ENCODE measurements around the gene SLC25A42. TPM values are rescaled to one million over a fixed set of nuclear protein-coding genes. Genes with fewer than 3 reads are reported as not detected.

The SLC25A42 gene
- total and polyA plus RNA-seq, 2 of the 4 experiments (the other 2 are of a cell fraction) = 2.0 to 9.9 TPM

DNA sequence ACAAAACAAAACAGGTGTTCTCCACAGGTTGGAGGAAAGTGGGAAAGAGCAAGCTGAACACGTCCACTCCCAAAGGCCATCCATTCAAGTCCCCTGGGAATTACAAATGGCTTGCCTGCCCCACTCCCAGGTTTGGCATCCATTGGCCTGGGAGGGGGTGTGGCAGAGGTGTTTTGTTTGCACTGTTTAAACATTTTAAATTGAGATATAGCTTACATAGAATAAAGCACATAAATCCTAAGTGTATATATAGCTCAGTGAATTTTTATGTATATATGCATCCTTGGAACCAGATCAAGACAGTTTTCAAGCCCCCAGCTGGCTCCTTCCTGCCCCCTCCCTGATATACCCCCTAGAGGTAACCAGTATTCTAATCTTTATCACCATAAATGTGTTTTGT lies 12.7 kb downstream of the SLC25A42 start:
- H3K9me1 ChIP-seq (ENCODE audit: insufficient read depth, low read length) = peaks cover 12% of the 10 kb centered on the region
- WGBS, 2 experiments (ENCODE audit: extremely low coverage in 2 of 2, insufficient read length in 1 of 2) = no CpG with 5 or more reads among the region's 1 CpG

More for the DNA sequence above, 12.7 kb downstream of the SLC25A42 start:
- Histone ChIP-seq H3K56ac (ENCODE audit: extremely low read depth, insufficient read depth, low read length) (no peak overlapping the region), H3K23ac (ENCODE audit: low read depth, low read length) (no peak overlapping the region), H3K9ac (ENCODE audit: low read depth, low read length) (no peak overlapping the region), H3K4me2 (ENCODE audit: low read depth, low read length) (no peak overlapping the region), H3K27me3 (ENCODE audit: control insufficient read depth, insufficient read depth, low read length) (no peaks in the 10 kb centered on the region), H2AFZ (replicated peaks; ENCODE audit: low read length, poor library complexity) (no peak overlapping the region), H3K14ac (replicated peaks; ENCODE audit: low read depth, low read length) (no peak overlapping the region), H2BK20ac (ENCODE audit: low read depth, low read length) (no peak overlapping the region), H3K27ac (ENCODE audit: insufficient read depth, low read length) (no peak overlapping the region), H3K18ac (ENCODE audit: low read depth, low read length) (no peak overlapping the region), H3K9me3 (ENCODE audit: control insufficient read depth, insufficient read depth, low read length) (no peaks in the 10 kb centered on the region), H4K20me1 (ENCODE audit: insufficient read depth, low read length) (0 out of 2 replicates have a peak, but pooled peaks cover 4% of the 10 kb centered on the region), H4K91ac (ENCODE audit: insufficient read depth, low read depth, low read length) (no peak overlapping the region), H2BK5ac (ENCODE audit: low read depth, low read length, poor library complexity, severe bottlenecking) (no peak overlapping the region), H2AK9ac (replicated peaks; ENCODE audit: low read depth, low read length, poor library complexity) (no peak overlapping the region), H2AK5ac (ENCODE audit: low read depth, low read length) (no peak overlapping the region), H3K4ac (ENCODE audit: low read depth, low read length) (no peak overlapping the region), H3K36me3 (ENCODE audit: control insufficient read depth, insufficient read depth, low read length) (peaks cover 2% of the 10 kb centered on the region; the same call in 1 of the 2 replicates), H3K79me1 (ENCODE audit: low read depth in 1 of 2, low read length in 2 of 2) (peaks cover 6 to 8% of the 10 kb centered on the region in 2 experiments; a peak in 2 of 4 replicates), H2BK15ac (ENCODE audit: low read depth, low read length) (no peak overlapping the region), H4K8ac (ENCODE audit: low read depth in 2 of 2, low read length in 2 of 2) (no peak overlapping the region), H3K4me1 (ENCODE audit: control insufficient read depth, insufficient read depth, low read length) (no peaks in the 10 kb centered on the region), H2BK120ac (ENCODE audit: low read depth, low read length) (no peak overlapping the region), H4K5ac (ENCODE audit: low read depth, low read length) (no peak overlapping the region), H3K4me3 (ENCODE audit: insufficient read depth, low read depth, low read length) (no peak overlapping the region)
- ChIA-PET POLR2A (ENCODE audit: unreplicated experiment) (no interaction called here), CTCF (no interaction called here)
- dilution Hi-C loops (cut with HindIII; ENCODE audit: low sequenced_read_pairs, unreplicated experiment) (no loop called here), intact Hi-C loops (cut with micrococcal nuclease) (no loop called here), in situ Hi-C loops (cut with MboI; ENCODE audit: low sequenced_read_pairs) (no loop called here)
- no TSS peak for BruUV-seq (replicated peaks)
- ATAC-seq (ENCODE audit: low read depth) (no peak), DNase-seq (no peak)
- TF ChIP-seq RCOR1 (IDR thresholded peaks at IDR 0.05; ENCODE audit: insufficient replicate concordance, low read length) = no peak
- TF ChIP-seq POLR2A (IDR thresholded peaks at IDR 0.05; ENCODE audit: low read depth, low read length) = no peak
- TF ChIP-seq, protein P1, sequence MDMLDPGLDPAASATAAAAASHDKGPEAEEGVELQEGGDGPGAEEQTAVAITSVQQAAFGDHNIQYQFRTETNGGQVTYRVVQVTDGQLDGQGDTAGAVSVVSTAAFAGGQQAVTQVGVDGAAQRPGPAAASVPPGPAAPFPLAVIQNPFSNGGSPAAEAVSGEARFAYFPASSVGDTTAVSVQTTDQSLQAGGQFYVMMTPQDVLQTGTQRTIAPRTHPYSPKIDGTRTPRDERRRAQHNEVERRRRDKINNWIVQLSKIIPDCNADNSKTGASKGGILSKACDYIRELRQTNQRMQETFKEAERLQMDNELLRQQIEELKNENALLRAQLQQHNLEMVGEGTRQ (IDR thresholded peaks at IDR 0.05; ENCODE audit: low read depth, low read length) = no peak
- TF ChIP-seq MAFK (IDR thresholded peaks at IDR 0.05; ENCODE audit: low read depth, low read length) = no peak
- no peak for TF ChIP-seq NFE2L2 (IDR thresholded peaks at IDR 0.05; ENCODE audit: low read depth, low read length)
- no peak for TF ChIP-seq CEBPB (IDR thresholded peaks at IDR 0.05; ENCODE audit: low read depth, low read length)
- TF ChIP-seq FOS (IDR thresholded peaks at IDR 0.05; ENCODE audit: low read depth, low read length) = no peak
- TF ChIP-seq, protein P2, sequence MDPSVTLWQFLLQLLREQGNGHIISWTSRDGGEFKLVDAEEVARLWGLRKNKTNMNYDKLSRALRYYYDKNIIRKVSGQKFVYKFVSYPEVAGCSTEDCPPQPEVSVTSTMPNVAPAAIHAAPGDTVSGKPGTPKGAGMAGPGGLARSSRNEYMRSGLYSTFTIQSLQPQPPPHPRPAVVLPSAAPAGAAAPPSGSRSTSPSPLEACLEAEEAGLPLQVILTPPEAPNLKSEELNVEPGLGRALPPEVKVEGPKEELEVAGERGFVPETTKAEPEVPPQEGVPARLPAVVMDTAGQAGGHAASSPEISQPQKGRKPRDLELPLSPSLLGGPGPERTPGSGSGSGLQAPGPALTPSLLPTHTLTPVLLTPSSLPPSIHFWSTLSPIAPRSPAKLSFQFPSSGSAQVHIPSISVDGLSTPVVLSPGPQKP (IDR thresholded peaks at IDR 0.05; ENCODE audit: borderline replicate concordance, low read depth, low read length) = no peak
